HEK293T (cell line): ENCODE data around the gene PGR.

ENCODE experiments used
- BHLHE40 ChIP-seq: fragments of 450-650 bp; IDR thresholded peaks from 2 replicates; pipeline ENCODE4 v1.6.1; 2016; ENCODE audit warnings: mild to moderate bottlenecking, moderate library complexity, borderline replicate concordance
- FOXK2 ChIP-seq: fragments of 450-650 bp; IDR thresholded peaks from 2 replicates; pipeline ENCODE4 v1.6.1; 2016; ENCODE audit warnings: mild to moderate bottlenecking
- FOXM1 ChIP-seq: fragments of 450-650 bp; IDR thresholded peaks from 2 replicates; pipeline ENCODE4 v1.6.1; 2017; ENCODE audit warnings: mild to moderate bottlenecking, borderline replicate concordance
- HDGF ChIP-seq: fragments of 450-650 bp; IDR thresholded peaks from 2 replicates; pipeline ENCODE4 v1.6.1; 2017; ENCODE audit warnings: antibody characterized with exemption, borderline replicate concordance
- NFRKB ChIP-seq: fragments of 450-650 bp; IDR thresholded peaks from 2 replicates; pipeline ENCODE4 v1.6.1; 2016; ENCODE audit warnings: mild to moderate bottlenecking, moderate library complexity
- SP1 ChIP-seq: fragments of 450-650 bp; IDR thresholded peaks from 2 replicates; pipeline ENCODE4 v1.6.1; 2017
- SUZ12 ChIP-seq: fragments of 450-650 bp; IDR thresholded peaks from 2 replicates; pipeline ENCODE4 v1.6.1; 2016; ENCODE audit warnings: mild to moderate bottlenecking
- TARDBP ChIP-seq: fragments of 450-650 bp; IDR thresholded peaks from 2 replicates; pipeline ENCODE4 v1.6.1; 2016
- ZNF384 ChIP-seq: fragments of 450-650 bp; IDR thresholded peaks from 2 replicates; pipeline ENCODE4 v1.6.1; 2016

- TF ChIP-seq TARDBP (no peak), FOXM1 (no peak), ZNF384 (no peak), SP1 (no peak), SUZ12 (no peak), NFRKB (no peak), FOXK2 (no peak), BHLHE40 (no peak), HDGF (no peak)
Measured at GRCh38 chr11:101008961-101009689, 120.5 kb downstream of the PGR start.
